ENCODE measurements around the gene PLCZ1.

The PLCZ1 gene

DNA sequence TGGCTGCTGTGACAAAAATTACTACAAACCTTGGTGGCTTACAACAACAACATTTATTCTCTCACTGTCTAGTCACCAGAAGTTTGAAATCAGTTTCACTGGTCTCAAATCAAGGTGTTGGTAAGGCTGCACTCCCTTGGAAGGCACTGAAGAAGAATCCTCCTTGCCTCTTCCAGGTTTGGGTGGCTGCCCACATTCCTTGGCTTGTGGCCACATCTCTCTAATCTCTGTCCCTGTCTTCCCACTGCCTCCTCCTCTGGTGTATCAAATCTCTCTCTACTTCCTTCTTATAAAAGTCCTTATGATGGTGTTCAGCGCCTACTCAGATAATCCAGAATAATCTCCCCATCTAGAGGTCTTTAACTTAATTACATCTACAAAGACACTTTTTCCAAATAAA is 31.0 kb downstream of the PLCZ1 start:
- TF ChIP-seq RAD21 (IDR thresholded peaks at IDR 0.05; ENCODE audit: low read depth) (no peak), YY1 (IDR thresholded peaks at IDR 0.05; ENCODE audit: low read depth) (no peak), TEAD4 (IDR thresholded peaks at IDR 0.05) (no peak), TCF12 (IDR thresholded peaks at IDR 0.05; ENCODE audit: low read depth) (no peak), CEBPB (IDR thresholded peaks at IDR 0.05) (no peak), TAF1 (IDR thresholded peaks at IDR 0.05; ENCODE audit: low read depth) (no peak), EP300 (IDR thresholded peaks at IDR 0.05; ENCODE audit: borderline replicate concordance) (no peak), CREB1 (IDR thresholded peaks at IDR 0.05; ENCODE audit: low read depth) (no peak), FOXM1 (IDR thresholded peaks at IDR 0.05; ENCODE audit: borderline replicate concordance, low read depth) (no peak), NFIC (IDR thresholded peaks at IDR 0.05) (no peak), ZBTB7A (IDR thresholded peaks at IDR 0.05; ENCODE audit: low read depth) (no peak), EGR1 (IDR thresholded peaks at IDR 0.05) (no peak)
- TF ChIP-seq, protein P1, sequence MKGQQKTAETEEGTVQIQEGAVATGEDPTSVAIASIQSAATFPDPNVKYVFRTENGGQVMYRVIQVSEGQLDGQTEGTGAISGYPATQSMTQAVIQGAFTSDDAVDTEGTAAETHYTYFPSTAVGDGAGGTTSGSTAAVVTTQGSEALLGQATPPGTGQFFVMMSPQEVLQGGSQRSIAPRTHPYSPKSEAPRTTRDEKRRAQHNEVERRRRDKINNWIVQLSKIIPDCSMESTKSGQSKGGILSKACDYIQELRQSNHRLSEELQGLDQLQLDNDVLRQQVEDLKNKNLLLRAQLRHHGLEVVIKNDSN (IDR thresholded peaks at IDR 0.05), result no peak
- TF ChIP-seq, protein P2, sequence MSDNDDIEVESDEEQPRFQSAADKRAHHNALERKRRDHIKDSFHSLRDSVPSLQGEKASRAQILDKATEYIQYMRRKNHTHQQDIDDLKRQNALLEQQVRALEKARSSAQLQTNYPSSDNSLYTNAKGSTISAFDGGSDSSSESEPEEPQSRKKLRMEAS (IDR thresholded peaks at IDR 0.05), result no peak
- TF ChIP-seq, protein P3, sequence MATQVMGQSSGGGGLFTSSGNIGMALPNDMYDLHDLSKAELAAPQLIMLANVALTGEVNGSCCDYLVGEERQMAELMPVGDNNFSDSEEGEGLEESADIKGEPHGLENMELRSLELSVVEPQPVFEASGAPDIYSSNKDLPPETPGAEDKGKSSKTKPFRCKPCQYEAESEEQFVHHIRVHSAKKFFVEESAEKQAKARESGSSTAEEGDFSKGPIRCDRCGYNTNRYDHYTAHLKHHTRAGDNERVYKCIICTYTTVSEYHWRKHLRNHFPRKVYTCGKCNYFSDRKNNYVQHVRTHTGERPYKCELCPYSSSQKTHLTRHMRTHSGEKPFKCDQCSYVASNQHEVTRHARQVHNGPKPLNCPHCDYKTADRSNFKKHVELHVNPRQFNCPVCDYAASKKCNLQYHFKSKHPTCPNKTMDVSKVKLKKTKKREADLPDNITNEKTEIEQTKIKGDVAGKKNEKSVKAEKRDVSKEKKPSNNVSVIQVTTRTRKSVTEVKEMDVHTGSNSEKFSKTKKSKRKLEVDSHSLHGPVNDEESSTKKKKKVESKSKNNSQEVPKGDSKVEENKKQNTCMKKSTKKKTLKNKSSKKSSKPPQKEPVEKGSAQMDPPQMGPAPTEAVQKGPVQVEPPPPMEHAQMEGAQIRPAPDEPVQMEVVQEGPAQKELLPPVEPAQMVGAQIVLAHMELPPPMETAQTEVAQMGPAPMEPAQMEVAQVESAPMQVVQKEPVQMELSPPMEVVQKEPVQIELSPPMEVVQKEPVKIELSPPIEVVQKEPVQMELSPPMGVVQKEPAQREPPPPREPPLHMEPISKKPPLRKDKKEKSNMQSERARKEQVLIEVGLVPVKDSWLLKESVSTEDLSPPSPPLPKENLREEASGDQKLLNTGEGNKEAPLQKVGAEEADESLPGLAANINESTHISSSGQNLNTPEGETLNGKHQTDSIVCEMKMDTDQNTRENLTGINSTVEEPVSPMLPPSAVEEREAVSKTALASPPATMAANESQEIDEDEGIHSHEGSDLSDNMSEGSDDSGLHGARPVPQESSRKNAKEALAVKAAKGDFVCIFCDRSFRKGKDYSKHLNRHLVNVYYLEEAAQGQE (IDR thresholded peaks at IDR 0.05; ENCODE audit: low read depth), result no peak

- no peak for TF ChIP-seq EP300 (IDR thresholded peaks at IDR 0.05; ENCODE audit: borderline replicate concordance)
- TF ChIP-seq, protein P3 (IDR thresholded peaks at IDR 0.05; ENCODE audit: low read depth), result no peak
- TF ChIP-seq NFIC (IDR thresholded peaks at IDR 0.05), result no peak
- TF ChIP-seq, protein P2 (IDR thresholded peaks at IDR 0.05), result no peak
- no peak for TF ChIP-seq TAF1 (IDR thresholded peaks at IDR 0.05; ENCODE audit: low read depth)
- TF ChIP-seq TCF12 (IDR thresholded peaks at IDR 0.05; ENCODE audit: low read depth), result no peak
- TF ChIP-seq ZBTB7A (IDR thresholded peaks at IDR 0.05; ENCODE audit: low read depth), result no peak
- no peak for TF ChIP-seq FOXM1 (IDR thresholded peaks at IDR 0.05; ENCODE audit: borderline replicate concordance, low read depth)
- TF ChIP-seq, protein P1 (IDR thresholded peaks at IDR 0.05), result no peak
- no peak for TF ChIP-seq TEAD4 (IDR thresholded peaks at IDR 0.05)
- TF ChIP-seq EGR1 (IDR thresholded peaks at IDR 0.05), result no peak
- TF ChIP-seq YY1 (IDR thresholded peaks at IDR 0.05; ENCODE audit: low read depth), result no peak
- no peak for TF ChIP-seq CEBPB (IDR thresholded peaks at IDR 0.05)
- TF ChIP-seq CREB1 (IDR thresholded peaks at IDR 0.05; ENCODE audit: low read depth), result no peak
- TF ChIP-seq RAD21 (IDR thresholded peaks at IDR 0.05; ENCODE audit: low read depth), result no peak
Observed at GRCh38 chr12:18703911-18704310, 33.9 kb downstream of the PLCZ1 start.

DNA sequence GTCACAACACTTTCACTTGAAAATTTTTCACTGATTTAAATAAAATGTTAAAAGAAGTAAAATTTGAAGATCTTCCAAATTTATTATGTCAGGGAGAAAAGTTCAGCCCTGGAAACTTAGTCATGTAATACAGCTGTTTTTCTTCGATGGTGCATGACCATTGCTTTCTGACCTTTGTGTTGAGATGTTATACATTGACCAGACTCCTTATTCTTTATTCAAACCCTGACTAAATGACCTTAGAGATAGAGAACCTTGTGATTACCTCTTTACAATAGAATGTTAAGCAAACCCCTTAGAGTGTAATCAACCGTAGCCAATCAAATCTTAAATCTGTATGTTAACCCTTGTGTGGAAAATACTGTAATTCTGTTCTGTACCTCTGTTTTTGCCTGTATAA is 34.5 kb downstream of the PLCZ1 start:
- TF ChIP-seq CREB1 (IDR thresholded peaks at IDR 0.05; ENCODE audit: low read depth) (no peak), CEBPB (IDR thresholded peaks at IDR 0.05) (no peak), TEAD4 (IDR thresholded peaks at IDR 0.05) (no peak), EP300 (IDR thresholded peaks at IDR 0.05; ENCODE audit: borderline replicate concordance) (no peak)
- TF ChIP-seq, protein P1 (IDR thresholded peaks at IDR 0.05), result no peak
- TF ChIP-seq, protein P2 (IDR thresholded peaks at IDR 0.05), result no peak

GRCh38 chr12:18700271-18700670 is 37.5 kb downstream of the PLCZ1 start:
- TF ChIP-seq CEBPB (IDR thresholded peaks at IDR 0.05) (no peak), TCF12 (IDR thresholded peaks at IDR 0.05; ENCODE audit: low read depth) (no peak), RAD21 (IDR thresholded peaks at IDR 0.05; ENCODE audit: low read depth) (no peak)

GRCh38 chr12:18696971-18697602 is 40.7 kb downstream of the PLCZ1 start:
- no peak for TF ChIP-seq RAD21 (IDR thresholded peaks at IDR 0.05; ENCODE audit: low read depth)
- no peak for TF ChIP-seq EGR1 (IDR thresholded peaks at IDR 0.05)
- no peak for TF ChIP-seq EP300 (IDR thresholded peaks at IDR 0.05; ENCODE audit: borderline replicate concordance)
- TF ChIP-seq FOXM1 (IDR thresholded peaks at IDR 0.05; ENCODE audit: borderline replicate concordance, low read depth), result no peak
- TF ChIP-seq, protein P2 (IDR thresholded peaks at IDR 0.05), result no peak
- TF ChIP-seq TAF1 (IDR thresholded peaks at IDR 0.05; ENCODE audit: low read depth), result no peak
- TF ChIP-seq ZBTB7A (IDR thresholded peaks at IDR 0.05; ENCODE audit: low read depth), result no peak
- TF ChIP-seq, protein P1 (IDR thresholded peaks at IDR 0.05), result no peak
- TF ChIP-seq TEAD4 (IDR thresholded peaks at IDR 0.05), result no peak
- TF ChIP-seq, protein P3 (IDR thresholded peaks at IDR 0.05; ENCODE audit: low read depth), result no peak
- no peak for TF ChIP-seq NFIC (IDR thresholded peaks at IDR 0.05)
- no peak for TF ChIP-seq YY1 (IDR thresholded peaks at IDR 0.05; ENCODE audit: low read depth)
- no peak for TF ChIP-seq CEBPB (IDR thresholded peaks at IDR 0.05)
- no peak for TF ChIP-seq CREB1 (IDR thresholded peaks at IDR 0.05; ENCODE audit: low read depth)
- TF ChIP-seq TCF12 (IDR thresholded peaks at IDR 0.05; ENCODE audit: low read depth), result no peak

Measured in Ishikawa (cell line).